T1000 (cell line): ENCODE results near the gene ILDR1.

ENCODE experiments used
- DNase-seq: peaks from one replicate; lab custom pipeline; 2025; ENCODE audit warnings: mixed read lengths; lab: John Stamatoyannopoulos, UW

ILDR1 gene

DNA sequence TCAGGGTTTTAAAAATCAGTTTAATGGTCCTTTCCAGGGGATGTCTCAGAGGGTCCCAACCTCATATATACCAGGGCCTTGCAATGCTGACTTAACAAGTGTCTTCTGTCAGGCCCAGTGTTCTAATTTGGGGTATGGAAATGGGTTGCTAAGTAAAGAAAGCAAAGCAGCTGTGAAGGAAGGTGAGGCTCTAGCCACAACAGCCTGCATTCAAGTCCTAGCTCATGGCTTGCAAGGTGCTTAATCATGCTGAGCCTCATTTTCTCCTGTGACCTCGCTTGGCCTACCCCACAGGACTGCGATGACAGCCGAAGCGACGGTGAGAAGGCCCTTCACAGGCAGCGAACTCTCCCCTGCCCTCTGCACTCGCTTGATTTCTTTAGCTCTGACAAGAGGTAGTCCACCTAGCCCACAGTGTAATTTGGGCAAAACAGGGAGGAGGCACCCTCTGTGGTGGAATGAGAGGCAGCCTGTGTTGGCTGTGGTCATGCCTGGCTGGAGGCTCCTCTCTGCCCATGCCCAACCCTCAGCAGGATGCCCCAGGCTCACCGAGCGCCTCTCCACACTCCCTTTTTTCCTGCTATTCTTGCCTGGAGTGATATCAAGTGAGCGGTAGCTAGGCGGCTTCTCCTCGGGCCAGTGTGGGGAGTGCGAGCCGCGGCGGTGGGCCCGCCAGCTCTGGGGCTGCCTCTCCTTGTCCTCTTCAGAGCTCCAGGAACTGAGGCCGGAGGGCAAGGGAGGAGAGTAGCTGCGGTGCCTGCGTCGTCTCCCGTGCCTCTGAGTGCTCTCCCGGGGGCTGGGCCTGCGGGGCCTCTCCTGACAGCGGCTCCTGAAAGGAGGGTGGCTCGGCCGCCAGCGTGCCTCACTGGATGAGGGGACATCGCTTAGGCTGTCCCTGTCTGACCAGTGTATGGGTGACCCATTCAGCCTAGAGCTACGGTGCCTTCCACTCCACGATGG, 29.2 kb downstream of the ILDR1 start:
- DNase-seq: no peak

DNA sequence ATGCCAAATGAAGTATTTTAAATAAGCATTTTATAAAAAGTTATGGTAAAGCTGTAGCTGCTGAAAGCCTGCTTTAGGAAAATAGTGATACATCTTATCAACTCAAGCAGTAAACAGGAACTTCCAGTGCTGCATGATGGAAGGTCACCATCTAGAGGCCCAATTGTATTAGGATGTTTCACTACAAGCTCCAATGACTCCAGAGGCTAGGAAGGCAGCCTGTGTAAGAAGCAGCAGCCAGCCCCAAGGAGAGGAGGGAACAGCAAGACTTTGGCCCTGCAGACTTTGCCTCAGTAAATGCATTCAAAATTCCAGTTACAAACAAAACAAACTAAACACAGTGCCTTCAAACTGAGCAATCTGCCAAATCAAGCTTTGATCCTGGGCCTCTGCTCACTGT, 32.1 kb downstream of the ILDR1 start:
- no peak for DNase-seq

DNA sequence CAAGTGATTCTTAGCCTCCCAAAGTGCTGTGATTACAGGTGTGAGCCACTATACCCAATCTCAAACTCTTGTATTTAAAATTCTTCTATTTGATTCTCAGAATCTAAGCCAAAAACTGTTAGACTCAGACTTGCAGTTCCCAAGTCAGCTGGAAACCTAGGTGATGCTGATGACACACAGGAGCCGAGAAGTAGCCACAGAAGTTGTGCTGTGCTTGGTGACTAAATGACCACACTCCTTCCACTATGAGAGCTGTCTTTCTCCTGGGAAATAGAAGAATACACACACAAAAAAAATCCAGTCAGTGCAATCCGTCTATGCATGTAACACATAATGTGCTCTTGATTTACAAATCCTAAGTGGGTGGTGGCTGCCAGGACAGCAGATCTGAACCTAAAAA, 33.9 kb downstream of the ILDR1 start:
- DNase-seq: no peak

DNA sequence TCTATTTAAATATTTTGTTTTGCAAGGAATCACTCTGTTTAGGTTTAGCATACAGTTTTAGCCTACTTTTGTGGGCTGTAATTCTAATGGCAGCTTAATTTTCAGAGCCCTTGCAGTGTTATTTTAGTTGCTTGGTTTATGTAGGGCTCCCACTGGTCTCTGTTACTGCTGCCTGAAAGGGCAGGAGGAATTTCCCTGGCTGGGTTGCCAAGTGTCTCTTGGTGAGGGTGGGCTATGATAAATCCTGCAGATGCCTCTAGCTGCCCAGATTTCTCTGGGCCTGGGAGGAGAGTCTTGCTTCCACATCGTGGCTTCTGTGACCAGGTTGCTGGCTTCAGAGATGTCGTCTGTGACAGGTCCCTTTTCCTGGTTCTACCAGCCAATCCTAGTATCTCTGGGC, 36.2 kb downstream of the ILDR1 start:
- DNase-seq: no peak

DNA sequence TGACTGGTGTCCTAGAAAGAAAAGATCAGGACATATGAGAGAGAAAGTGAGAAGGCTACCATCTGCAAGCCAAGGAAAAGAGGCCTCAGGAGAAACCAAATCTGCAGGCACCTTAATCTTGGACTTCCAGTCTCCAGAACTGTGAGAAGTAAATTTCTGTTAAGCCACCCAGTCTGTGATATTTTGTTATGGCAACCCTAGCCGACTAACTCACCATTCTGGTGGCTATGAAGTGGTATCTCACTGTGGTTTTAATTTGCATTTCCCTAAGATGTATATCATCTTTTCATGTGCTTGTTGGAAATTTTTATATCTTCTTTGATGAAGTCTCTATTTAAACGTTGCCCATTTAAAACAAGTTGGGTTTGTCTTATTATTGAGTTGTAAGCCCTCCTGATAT, 40.6 kb downstream of the ILDR1 start:
- DNase-seq: no peak

DNA sequence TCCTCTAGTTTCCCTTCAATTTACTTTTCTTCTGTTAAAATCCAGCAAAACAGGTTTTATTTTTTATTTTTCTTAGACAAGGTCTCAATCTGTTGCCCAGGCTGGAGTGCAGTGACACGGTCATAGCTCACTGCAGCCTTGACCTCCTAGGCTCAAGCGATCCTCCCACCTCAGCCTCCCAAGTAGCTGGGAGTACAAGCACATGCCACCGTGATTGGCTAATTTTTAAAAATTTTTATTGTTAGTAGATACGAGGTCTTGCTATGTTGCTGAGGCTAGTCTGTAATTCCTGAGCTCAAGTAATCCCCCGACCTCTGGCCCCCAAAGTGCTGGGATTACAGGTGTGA, 41.6 kb downstream of the ILDR1 start:
- DNase-seq: no peak

DNA sequence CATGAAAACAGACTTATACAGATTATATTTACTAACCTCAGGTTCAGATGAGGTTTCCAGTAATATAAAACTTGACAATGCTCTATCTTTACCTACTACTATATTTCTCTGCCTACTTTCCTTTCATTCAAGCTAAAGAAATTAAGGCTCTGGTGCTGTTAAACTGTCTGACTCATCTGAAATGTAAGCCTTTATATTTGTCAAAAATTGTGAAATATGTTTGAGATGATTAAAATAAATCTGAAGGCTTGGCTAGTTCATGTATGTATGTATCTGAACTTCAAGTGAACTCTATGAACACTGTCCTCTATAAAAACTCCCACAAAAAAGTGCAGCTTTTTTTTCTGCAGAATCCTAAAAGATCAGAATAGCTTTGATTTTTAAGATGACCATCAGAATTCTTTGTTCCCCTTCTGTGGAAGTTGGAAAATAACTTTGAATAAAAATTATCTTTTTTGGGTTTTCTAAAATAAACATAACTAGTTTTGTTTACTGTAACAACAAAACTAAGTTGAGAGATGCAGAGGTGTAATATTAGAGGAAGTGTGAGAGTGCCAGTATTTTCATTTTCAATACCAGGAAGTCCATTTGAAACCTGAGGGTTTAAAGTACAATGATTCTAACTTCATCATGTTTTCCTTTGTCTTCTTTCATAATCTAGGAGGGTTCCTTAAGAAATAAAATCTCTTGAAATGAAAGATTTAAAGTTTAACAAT, 42.2 kb downstream of the ILDR1 start:
- no peak for DNase-seq

DNA sequence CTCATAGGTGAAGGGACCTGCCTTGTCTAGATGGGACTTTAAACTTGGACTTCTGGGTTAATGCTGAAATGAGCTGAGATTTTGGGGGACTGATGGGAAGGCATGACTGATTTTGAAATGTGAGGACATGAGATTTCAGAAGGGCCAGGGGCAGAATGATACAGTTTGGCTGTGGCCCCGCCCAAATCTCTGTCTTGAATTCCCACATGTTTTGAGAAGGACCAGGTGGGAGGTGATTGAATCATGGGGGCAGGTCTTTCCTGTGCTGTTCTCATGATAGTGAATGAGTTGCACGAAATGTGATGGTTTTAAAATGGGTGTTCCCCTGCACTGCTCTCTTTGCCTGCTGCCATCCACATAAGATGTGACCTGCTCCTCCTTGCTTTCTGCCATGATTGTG, 42.8 kb downstream of the ILDR1 start:
- DNase-seq: no peak

DNA sequence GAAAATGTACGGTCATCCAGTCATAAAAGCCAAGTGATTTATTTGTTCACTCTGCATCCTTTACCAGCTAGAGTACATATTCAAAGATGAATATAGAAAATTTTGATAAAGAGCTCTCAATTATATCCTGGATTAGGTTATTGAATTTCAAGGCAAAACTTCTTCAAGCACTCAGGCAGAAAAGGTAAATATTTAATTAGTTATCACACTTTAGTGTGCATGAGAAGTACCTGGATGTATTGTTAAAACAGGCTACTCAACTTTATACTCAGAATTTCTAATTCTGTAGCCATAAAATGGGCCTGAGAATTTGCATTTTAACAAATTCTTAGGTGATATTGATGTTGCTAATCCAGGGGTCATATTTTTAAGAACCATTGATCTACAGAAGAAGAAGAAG, 45.3 kb downstream of the ILDR1 start:
- no peak for DNase-seq

DNA sequence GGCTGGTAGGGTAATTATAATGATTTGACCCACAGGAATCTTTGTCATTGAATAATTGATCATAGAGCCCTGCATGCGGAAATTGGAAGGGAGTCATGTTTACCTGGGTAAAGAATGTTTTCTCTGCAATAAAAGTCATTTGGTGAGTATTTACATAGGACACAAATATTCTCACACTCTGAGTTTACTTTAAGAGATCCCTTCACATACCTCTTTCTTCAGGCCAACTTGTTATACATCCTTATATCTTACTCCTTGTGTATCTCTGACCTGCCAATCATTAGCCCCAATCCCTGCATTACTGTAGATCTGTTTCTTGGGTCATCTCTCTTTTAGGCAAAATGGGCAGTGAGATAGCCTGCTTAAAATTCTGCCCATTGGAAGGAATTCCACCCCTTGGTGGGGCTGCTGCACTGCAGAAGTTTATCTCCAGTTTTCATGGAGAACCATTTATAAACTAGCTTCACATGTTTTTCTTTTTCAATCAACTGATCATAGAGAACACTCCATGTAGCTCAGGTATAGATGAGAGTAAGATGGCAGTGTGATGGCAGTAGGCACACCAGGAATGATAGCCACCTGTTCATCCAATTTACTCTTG, 46.2 kb downstream of the ILDR1 start:
- DNase-seq: no peak

DNA sequence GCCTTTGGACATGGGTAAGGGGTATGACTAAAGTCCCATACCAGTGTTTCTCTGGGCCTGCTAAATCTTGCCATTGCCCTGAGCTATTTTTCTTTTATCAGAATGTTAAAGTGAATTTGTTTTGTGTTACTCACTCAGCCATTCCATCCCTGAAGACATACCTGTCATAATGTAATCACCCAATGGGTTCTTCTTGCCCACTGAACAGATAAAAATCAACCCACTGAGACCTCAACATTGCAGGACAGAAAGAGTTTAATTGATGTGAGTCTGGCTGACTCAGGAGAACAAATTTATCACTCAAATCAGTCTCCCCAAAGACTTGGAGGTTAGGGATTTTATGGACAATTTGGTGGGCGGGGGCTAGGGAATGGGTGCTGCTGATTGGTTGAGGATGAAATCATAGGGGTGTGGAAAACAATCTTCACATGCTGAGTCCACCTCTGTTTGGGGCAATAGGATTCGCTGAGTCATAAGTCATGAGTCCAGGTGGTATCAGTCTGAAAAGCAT, 47.4 kb downstream of the ILDR1 start:
- DNase-seq: peak; percentile 75

DNA sequence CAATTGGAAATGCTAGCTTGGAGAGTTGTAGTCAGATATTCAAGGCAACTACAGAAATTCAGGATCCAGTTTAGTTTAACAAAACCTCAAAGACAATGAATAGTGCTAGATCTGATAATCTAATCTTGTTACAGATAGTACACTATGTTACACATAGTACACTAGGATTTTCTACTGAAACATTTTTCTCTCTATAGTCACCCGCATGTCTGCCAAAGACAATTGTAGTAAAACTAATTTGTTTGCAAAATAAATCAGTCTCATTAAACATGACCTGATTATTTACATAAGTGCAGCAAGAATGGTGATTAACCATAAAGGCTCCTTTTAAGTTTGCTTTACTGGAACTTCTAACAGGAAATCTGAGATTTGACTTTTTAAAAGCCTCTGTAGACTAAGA, 52.0 kb downstream of the ILDR1 start:
- no peak for DNase-seq

DNA sequence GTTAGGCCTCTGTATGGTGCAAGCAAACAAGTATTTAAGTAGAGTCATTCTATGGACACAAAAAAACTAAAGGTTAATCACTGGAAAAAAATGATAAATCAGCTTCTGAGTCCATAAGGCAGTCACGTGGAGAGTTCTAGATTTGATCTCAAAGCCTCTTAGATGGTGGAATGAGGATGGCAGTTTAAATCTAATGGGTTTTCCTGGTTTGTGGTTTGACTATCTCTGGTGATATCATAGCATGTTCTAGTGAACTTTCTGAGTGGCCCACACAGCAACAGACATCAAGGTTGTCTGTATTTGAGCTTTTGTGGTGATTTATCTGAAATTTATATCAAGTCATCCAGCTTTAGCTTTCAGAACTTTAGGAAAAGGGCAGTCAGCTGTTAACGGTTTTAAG, 52.4 kb downstream of the ILDR1 start:
- no peak for DNase-seq

DNA sequence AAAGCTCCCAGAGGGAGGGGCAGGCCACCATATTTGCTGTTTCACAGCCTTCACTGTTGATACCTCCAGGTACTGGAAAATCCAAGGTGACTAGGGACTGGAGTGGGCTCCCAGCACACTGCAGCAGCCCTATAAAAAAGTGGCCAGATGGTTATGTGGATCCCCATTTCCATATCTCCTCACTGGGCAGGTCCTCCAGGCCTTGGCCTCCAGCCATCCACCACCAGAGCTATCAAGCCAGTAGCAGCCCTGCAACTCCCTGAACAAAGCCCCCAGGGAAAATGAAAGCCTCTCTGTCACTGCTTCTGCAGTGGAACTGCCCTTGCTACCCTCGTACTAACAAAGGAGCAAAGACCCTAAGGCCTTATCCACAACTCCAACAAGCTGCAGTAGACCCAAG, 58.4 kb downstream of the ILDR1 start:
- no peak for DNase-seq

DNA sequence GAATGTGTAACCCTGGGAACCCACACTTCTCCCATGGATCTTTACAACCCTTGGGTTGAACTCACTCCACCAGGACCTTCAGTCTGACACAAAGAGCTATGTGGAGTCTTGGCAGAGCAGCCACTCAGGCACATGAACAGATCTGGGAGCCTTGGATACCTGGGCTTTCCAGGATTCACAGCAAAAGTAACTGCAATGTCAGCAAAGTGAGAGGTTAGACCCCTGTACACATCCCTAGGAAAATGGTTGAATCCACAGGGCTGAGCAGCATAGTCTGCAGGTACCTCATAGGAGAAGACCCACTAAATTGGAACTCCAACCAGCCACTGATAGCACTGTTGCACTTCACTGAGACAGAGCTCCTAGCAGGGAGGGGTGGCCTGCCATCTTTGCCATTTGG, 59.6 kb downstream of the ILDR1 start:
- no peak for DNase-seq

DNA sequence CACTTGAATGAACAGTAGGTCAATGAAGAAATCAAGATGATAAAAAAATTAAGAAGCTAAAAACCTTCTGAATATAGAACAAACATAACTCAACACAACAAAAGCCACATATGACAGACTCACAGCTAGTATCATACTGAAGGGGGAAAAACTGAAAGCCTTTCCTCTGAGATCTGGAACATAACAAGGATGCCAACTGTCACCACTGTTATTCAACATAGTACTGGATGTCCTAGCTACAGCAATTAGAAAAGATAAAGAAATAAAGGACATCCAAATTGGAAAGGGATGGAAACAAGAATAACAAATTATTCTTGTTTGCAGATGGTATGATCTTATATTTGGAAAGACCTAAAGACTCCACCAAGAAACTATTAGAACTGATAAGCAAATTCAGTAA, 60.8 kb downstream of the ILDR1 start:
- DNase-seq: no peak

DNA sequence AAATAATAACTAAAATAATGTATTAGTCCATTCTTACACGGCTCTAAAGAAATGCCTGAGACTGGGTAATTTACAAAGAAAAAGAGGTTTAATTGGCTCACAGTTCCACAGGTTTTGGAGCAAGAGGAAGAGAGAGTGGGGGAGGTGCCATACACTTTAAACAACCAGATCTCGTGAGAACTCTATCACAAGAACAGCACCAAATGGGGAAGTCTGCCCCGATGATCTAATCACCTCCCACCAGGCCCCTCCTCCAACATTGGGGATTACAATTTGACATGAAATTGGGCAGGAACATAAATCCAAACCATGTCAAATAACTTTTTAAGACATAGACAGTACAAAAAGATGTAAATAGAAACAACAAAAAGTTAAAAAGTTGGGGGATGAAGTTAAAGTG, 63.2 kb downstream of the ILDR1 start:
- no peak for DNase-seq

DNA sequence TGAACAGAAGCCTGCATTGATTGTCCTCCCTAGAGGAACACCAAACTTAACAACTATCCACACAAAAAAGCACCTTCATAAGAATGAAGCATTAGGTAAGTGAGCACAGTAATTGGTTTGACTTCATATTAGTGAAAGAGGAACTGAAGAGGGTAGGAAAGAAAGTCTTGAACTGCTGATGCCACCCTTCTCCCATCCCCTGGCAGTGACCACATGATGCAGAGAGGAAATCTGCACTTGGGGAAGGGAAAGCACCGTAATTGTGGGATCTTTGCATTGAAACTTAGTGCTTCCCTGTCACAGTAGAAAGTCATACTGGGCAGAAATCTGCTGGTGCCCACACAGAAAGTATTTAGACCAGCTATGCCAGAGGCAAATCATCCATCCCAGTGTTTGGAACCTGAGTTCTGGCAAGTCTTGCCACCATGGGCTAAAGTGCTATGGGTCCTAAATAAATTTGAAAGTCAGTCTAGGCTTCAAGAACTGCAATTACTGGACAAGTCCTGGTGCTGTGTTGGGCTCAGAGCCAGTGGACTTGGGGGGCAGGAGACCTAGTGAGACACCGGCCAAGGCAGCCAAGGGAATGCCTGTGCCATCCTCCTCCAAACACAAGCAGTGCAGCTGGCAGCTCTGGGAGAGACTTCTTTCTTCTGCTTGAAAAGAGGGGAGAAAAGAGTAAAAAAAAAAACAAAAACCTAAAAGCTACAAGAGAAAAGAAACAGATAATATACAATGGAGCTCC, 64.2 kb downstream of the ILDR1 start:
- no peak for DNase-seq

DNA sequence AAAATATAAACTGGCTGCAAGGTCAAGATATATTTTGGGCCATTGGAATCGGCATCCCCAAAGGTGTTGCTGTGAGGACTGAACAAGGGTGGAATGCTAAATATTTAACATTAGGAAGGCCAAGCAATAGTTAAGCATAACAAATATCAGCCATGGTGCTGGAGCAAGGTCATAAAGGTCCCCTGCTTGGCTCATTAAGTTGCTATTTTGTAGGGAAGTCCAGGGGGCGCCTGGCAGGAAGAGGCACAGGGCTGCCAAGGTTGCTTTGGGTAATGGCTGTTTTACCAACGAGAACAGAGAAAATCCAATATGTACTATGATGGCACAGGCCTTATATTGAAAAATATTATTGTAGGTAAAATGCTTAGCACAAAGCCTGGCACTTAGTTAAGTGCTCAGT, 65.7 kb downstream of the ILDR1 start:
- DNase-seq: no peak

DNA sequence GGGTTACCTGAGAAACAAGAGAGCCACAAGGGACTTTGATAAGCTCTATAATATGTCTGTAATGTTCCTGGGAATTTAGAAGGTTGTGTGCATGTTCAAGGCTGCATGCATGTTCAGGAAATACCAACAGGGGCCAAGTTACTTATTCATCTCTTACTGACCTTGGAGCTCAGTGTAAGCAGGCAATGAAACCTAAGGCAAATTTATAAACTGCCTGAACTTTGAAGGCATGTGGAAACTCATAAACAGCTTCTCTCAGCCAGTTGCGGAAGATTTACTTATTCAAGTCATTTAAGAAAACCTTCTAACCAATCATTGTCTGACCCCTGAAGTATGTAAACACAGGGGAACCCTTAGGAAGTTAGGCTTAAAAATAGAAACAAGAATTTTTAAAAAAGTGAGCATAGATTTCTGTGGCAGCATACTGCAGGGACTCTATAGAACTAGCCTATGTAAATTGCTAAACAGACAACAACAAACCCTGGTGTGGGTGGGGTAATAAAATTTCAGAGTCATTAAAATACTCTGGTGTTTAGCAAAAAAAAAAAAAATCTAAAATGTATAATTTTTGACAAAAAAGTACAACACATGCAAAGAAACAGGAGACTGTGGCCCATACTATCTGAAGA, 70.6 kb downstream of the ILDR1 start:
- no peak for DNase-seq

DNA sequence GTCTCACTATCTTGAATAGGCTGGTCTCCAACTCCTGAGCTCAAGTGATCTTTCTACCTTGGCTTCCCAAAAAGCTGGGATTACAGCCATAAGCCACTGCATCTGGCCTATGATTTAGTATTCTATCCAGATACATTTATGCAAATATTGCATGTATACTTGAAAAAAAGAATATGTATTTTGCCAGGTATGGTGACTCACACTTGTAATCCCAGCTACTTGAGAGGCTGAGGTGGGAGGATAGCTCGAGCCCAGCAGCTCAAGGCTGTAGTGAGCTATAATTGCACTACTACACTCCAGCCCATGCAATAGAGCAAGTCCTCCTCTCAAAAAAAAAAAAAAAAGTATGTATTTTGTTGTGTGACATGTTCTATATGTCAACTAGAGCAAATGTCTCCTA, 73.4 kb downstream of the ILDR1 start:
- DNase-seq: no peak

DNA sequence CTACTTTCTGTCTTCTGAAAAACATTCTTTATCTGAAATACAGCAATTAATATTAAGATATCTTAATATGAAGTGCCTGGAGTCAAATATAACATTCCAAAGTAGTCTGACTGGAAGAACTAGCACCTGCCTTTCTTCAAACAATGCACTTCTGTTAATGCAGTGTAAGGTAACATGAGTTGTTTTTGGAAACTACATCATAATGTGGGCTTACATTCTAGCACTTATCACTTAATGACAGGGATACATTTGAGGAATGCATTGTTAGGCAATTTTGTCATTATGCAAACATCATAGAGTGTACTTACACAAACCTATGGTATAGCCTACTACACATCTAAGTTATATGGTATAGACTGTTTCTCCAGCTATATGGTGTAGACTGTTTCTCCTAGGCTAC, 78.6 kb downstream of the ILDR1 start:
- DNase-seq: no peak
